DMS114 treated with DMSO at 0.1 percent for 48 hours (cell line): ENCODE measurements around the gene RIPOR2.
"Not testable (repeated sequence)": the region's sequence is repeated elsewhere in the genome, so short reads cannot be mapped to it uniquely, and the experiment has no call there.

Experiments
- DNase-seq: peaks from one replicate; lab custom pipeline; 2025; ENCODE audit not compliant: unreplicated experiment; lab: John Stamatoyannopoulos, UW

RIPOR2 gene

GRCh38 chr6:24880451-24880850, 55.3 kb downstream of the RIPOR2 start:
- no peak for DNase-seq

DNA sequence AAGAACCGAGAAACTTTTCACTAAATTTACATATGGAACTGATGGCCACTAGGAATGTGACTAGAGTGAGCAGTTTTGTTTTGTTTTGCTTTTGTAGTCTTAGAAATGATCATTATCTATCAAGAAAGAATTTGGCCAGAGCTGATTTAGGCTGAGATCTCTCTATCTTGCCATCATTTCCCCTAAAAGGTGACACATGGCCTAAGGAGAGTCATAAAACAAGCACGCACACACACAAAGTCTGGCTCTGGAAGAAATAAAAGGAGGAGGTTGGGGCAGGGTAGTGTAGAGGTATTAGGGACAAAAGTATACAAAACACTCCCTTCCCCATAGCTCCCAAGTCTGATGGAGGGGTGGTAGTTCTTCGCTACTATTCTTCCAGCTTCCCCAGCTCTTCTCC, 56.4 kb downstream of the RIPOR2 start:
- DNase-seq = no peak

GRCh38 chr6:24877747-24878146, 58.0 kb downstream of the RIPOR2 start:
- DNase-seq = not testable (repeated sequence)

DNA sequence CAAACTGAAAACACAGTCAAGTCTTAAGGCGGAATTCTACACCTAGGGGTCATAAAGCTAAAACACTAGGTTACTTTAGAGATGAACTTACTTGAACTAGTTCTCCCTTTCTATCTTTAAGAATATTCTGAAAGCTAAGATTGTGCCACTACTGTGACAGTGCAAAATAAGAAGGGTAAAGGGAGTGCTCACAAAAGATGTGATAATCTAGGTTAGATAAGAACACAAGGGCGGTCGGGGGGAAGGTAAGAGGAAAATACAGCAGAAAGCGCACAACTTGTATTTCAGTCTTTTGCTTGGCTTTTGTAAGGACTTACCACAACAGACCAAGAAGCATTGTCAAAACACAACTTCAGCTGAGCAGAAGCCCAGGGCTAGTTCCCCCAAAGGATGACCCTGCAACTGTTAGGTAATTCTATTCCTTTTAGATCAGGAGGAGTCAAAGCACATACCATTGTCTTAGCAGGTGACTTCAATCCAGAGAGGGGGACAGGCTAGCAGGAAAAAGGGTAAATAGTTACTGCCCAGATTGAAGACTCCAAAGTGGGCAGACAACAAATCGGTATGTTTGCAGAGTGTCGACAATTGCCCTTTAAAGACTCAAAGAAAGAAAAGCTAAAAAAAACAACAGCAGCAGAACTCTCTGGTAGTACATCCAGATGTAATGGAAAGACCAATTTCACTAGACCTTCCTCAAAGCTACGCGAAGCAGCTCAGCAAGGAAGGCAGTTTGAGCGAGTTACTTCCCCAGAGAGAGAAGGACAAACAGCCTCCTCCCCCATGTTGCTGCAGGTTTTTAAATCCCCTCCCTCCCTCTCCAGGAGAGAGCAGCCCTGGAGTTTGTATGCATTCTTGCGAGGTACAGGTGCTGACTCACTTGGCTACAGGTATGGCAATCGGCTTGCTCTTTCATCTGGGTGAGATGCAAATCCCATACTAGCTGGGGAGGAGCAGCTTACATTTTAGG, 59.0 kb downstream of the RIPOR2 start:
- no peak for DNase-seq

GRCh38 chr6:24875534-24875901, 60.2 kb downstream of the RIPOR2 start:
- DNase-seq = no peak

DNA sequence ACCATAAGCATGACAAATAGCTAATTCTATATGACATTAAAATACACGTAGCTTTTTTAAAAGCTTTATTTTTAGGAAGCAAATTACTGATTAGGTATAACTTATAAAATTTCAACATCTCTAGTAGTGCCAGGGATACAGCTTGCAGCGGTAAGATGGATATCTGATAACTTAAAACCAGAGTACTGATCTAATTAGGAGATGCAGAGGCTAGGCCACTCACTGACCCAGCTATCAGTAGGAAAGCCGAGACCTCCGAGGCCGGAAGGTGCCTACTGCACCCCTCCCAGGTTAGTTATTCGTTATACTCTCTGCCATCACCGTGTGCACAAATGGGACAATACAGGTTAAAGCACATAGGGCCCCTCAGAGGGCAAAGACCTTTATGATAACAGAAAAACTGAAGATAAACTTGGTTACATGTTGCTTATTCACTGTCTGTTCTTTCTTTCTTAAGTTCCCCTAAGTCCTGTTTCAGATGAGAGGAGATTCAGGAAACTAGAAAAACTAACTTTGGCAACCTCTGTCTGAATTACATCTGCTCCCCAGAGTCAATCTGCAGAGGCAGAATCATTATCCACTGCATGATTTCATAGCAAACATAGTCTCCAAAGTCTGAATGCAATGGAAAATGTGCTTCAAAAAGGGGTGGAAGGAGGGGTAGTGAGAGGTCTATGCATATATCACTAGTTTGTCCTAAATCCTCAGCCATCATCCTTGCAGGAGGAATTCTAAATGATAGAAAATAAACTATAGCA, 60.8 kb downstream of the RIPOR2 start:
- no peak for DNase-seq

GRCh38 chr6:24874128-24874527, 61.6 kb downstream of the RIPOR2 start:
- no peak for DNase-seq

DNA sequence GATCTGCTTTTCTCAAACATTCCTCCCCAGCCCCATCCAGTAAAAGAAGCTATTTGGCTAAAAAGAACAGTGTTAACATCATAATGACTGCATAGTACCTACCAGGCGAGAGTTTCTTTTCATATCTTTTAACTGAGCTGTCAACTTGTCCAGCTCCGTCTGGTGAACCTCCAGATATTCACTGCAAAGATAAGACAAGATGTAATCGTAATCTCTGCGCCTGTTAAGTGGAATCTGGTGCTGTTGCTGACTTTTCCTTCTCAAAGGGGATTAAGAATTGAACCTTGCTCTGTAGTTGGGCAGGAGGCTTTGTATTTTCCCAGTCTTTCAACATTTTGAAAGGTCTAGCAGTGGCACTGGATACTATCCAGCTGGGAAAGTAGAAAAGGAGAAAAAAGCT, 63.0 kb downstream of the RIPOR2 start:
- DNase-seq = no peak

DNA sequence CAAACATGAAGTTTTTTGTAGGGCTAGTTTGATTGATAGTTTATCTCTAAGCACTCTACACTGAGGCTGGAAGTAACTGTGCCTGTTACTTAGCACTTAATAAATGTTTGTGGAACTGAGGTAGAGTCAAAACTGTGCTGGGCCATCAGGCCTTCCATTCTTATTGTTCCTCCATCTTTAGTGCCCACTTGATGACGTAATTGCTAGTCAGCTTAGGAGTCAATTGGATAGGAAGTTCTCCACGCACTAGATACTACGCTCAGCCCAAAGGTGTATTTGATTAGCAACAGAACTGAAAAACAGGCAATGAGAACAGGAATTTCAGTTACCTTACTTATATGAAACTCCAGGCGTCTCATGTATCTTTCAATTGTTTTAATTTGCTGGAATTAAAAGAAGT, 67.0 kb downstream of the RIPOR2 start:
- DNase-seq = no peak

GRCh38 chr6:24867104-24867703, 68.6 kb downstream of the RIPOR2 start:
- DNase-seq = no peak

GRCh38 chr6:24865161-24865560, 70.6 kb downstream of the RIPOR2 start:
- DNase-seq = no peak

GRCh38 chr6:24864343-24864742, 71.4 kb downstream of the RIPOR2 start:
- DNase-seq = no peak

GRCh38 chr6:24861934-24862333, 73.8 kb downstream of the RIPOR2 start:
- DNase-seq = no peak

DNA sequence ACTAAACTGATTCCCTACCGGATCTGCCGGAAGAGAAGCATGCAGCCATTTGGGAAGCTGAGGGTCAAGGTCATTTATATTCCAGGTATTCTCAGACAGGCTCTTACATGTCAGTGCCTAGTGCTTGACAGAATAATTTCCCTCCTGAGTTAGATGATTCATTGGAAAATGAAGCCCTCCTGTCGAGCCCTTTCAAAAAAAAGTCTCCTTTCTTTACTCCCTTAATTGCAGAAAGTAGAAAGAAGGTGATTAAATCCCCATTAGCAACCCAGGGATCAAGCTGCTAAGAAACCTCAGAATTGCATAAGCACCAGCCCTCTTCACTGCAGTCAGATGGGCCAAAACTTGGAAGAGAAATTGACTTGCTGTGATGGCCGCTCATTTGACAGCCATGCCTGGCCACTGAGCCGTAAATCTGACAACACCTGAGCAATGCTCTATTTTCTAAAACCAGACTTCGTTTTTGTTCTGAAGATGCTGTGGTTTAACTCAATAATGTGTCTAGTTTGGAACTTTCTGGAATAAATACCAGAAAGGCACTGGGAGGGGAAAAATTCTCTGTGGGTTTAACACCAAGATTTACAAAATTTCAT, 76.1 kb downstream of the RIPOR2 start:
- DNase-seq = no peak

DNA sequence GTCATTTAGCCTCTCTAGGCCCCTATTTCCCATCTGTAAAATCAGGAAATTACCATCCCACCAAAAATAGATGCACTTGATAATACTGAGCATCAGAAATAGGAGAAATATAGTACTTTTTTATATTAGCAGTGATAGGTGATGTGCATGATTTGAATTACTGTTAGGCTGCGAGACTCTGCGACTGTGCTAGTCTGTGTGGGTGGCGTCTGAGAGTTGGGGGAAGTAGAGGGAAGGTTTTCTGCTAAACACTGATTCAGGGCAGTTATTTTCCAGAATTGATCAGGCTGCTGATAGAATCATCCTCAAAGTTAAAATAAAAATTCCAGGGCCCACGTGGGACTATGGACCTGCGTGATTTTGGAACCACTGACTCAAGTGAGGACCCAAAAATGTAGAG, 76.6 kb downstream of the RIPOR2 start:
- DNase-seq = no peak

- no peak for DNase-seq
Observed at GRCh38 chr6:24858177-24858653, 77.5 kb downstream of the RIPOR2 start.

DNA sequence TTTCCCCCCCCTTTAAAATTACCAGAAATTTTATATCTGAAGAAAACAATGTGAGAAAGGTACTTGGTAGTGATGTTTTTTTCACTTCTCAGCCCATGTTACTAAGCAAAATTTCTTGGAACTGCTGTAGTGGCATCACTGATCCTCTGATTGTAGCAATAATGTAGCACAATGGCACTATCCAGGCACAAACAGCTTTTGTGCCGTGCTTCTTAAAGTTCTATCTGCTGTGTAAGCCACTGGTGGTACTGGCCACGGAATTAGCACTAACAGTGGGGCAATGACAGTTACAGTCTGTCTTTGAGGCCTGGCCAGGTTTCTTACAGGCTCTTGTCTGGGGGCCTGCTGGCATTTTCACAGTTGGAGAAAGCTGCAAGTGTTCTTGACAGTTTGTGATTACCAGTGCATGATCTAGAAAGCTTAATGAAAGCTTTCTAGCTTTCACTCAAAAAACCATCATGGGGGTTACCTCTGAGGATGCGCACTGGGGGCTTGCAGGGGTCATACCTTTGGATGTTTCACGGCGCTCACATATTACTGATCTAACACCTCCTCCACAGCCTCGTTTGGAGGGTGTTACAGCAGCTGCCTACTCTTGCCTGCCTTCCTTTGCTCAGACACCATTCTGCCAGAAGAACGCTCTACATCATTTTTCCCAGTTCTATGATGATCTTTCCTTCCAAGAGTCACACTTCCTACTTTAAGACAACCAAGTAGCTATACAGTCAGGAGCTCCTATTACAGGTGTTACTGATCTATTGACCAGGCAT, 78.7 kb downstream of the RIPOR2 start:
- no peak for DNase-seq

- no peak for DNase-seq
Observed at GRCh38 chr6:24856246-24856599, 79.5 kb downstream of the RIPOR2 start.

DNA sequence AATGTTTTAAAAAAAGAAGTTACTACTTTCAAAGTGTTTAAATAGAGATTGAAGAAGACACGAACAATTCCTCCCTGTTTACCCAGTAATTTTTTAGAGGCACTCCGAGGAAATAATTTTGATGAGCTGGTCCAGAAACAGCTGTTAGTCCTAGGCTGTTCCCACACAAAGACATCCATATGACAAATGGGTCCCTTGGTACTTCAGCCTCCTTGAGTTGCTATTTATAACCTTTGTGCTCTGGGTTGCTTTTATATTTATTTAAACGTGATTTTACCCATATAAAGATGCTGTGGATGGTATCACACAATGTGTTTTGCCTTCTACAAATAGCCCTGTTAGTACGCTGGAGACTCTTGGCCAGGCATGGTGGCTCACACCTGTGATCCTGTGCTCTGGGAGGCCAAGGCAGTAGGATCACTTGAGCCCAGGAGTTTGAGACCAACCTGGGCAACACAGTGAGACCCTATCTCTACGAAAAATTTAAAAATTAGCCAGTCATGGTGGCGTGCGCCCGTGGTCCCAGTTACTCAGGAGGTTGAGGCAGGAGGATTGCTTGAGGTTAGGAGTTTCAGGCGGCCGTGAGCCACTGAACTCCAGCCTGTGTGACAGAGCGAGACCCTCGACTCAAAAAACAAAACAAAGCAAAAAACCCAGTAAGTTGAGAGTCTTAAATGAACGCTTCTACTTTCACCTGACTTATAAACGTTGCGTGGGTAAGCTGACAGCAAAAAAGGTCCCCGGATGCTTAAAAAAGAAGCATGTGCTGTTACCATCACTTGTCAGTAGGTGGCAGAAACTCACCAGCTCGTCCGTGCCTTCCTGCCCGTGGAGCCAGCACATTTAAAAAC, 80.1 kb downstream of the RIPOR2 start:
- DNase-seq = peak; percentile 85
